Smooth muscle cell (in vitro differentiated cells): ENCODE measurements around the gene GMPR. TPM values are rescaled to one million over a fixed set of nuclear protein-coding genes. Genes with fewer than 3 reads are reported as not detected.

ENCODE experiments used
- DNase-seq: peaks from one replicate; lab custom pipeline; 2025; ENCODE audit not compliant: unreplicated experiment; lab: John Stamatoyannopoulos, UW
- H2AFZ ChIP-seq: fragments of 200-600 bp; sonication (generic); 2 replicates; pipeline ENCODE4 v1.6.0; 2016; ENCODE audit warnings: antibody characterized with exemption, low read depth, mild to moderate bottlenecking
- H3F3A ChIP-seq: fragments of 200-600 bp; sonication (generic); 2 replicates; pipeline ENCODE4 v1.6.0; 2017; ENCODE audit warnings: antibody characterized with exemption, low read depth
- H3K27ac ChIP-seq: fragments of 200-600 bp; sonication (generic); 2 replicates; pipeline ENCODE4 v1.5.1; 2016; ENCODE audit warnings: low read depth, mild to moderate bottlenecking
- H3K27me3 ChIP-seq: fragments of 200-600 bp; sonication (generic); 2 replicates; pipeline ENCODE4 v1.6.1; 2016; ENCODE audit warnings: low read depth, mild to moderate bottlenecking
- H3K36me3 ChIP-seq: fragments of 200-600 bp; sonication (generic); 2 replicates; pipeline ENCODE4 v1.5.1; 2016; ENCODE audit warnings: low read depth
- H3K4me1 ChIP-seq: fragments of 200-600 bp; sonication (generic); 2 replicates; pipeline ENCODE4 v1.5.1; 2016; ENCODE audit warnings: low read depth
- H3K4me2 ChIP-seq: fragments of 200-600 bp; sonication (generic); 2 replicates; pipeline ENCODE4 v1.6.0; 2016; ENCODE audit warnings: mild to moderate bottlenecking
- H3K4me3 ChIP-seq: fragments of 200-600 bp; sonication (generic); 2 replicates; pipeline ENCODE4 v1.5.1; 2016; ENCODE audit warnings: mild to moderate bottlenecking
- H3K79me2 ChIP-seq: fragments of 200-600 bp; sonication (generic); 2 replicates; pipeline ENCODE4 v1.6.0; 2016; ENCODE audit warnings: low read depth, mild to moderate bottlenecking
- H3K9ac ChIP-seq: fragments of 200-600 bp; sonication (generic); 2 replicates; pipeline ENCODE4 v1.6.0; 2016; ENCODE audit warnings: low read depth
- H3K9me3 ChIP-seq: fragments of 200-600 bp; sonication (generic); replicated peaks from 2 replicates; pipeline ENCODE4 v1.5.1; 2016; ENCODE audit warnings: low read depth
- H4K20me1 ChIP-seq: fragments of 200-600 bp; sonication (generic); 2 replicates; pipeline ENCODE4 v1.6.0; 2016; ENCODE audit warnings: low read depth
- WGBS: methylation state at CpG from one replicate; pipeline ENCODE4 v1.1.7; 2016; ENCODE audit warnings: low lambda C conversion rate; 5-methylcytosine and 5-hydroxymethylcytosine counted together
- polyA plus RNA-seq: library from polyadenylated mRNA; unstranded; fragments of >200 nt; fragmentation: Nextera tagmentation; extraction: Ambion mirVana; gene quantifications from 2 replicates; pipeline ENCODE4 v1.2.1, GENCODE V29; 2016
- total RNA-seq: library from RNA; depleted of rRNA; stranded (reverse); fragments of >200 nt; gene quantifications from 2 replicates; pipeline ENCODE4 v1.2.3, GENCODE V29; 2014
- TF ChIP-seq, protein P1 (sequence below): fragments of 200-600 bp; sonication (generic); IDR thresholded peaks from 2 replicates; pipeline ENCODE4 v1.5.1; 2017; ENCODE audit warnings: borderline replicate concordance, mild to moderate bottlenecking, antibody characterized with exemption; ENCODE audit not compliant: insufficient read depth, poor library complexity, severe bottlenecking

GMPR gene
- total and polyA plus RNA-seq, 2 experiments from 2014 or later: 0.74 to 1.3 TPM

- H3F3A ChIP-seq: no peaks in the 10 kb centered on the region
- no peak overlapping the region for H2AFZ ChIP-seq
- H3K79me2 ChIP-seq: no peaks in the 10 kb centered on the region
- H3K27me3 ChIP-seq: no peaks in the 10 kb centered on the region
- no peak overlapping the region for H3K27ac ChIP-seq
- no peak for DNase-seq
- 83% methylated on average over 5 of the region's 5 CpGs for WGBS
- no peaks in the 10 kb centered on the region for H4K20me1 ChIP-seq
- no peaks in the 10 kb centered on the region for H3K9me3 ChIP-seq
- no peaks in the 10 kb centered on the region for H3K4me1 ChIP-seq
- no peak overlapping the region for H3K4me2 ChIP-seq
- TF ChIP-seq, protein P1, sequence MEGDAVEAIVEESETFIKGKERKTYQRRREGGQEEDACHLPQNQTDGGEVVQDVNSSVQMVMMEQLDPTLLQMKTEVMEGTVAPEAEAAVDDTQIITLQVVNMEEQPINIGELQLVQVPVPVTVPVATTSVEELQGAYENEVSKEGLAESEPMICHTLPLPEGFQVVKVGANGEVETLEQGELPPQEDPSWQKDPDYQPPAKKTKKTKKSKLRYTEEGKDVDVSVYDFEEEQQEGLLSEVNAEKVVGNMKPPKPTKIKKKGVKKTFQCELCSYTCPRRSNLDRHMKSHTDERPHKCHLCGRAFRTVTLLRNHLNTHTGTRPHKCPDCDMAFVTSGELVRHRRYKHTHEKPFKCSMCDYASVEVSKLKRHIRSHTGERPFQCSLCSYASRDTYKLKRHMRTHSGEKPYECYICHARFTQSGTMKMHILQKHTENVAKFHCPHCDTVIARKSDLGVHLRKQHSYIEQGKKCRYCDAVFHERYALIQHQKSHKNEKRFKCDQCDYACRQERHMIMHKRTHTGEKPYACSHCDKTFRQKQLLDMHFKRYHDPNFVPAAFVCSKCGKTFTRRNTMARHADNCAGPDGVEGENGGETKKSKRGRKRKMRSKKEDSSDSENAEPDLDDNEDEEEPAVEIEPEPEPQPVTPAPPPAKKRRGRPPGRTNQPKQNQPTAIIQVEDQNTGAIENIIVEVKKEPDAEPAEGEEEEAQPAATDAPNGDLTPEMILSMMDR: no peak
- H3K9ac ChIP-seq: no peak overlapping the region
- H3K36me3 ChIP-seq: no peaks in the 10 kb centered on the region
- no peak overlapping the region for H3K4me3 ChIP-seq
These were observed 31.9 kb downstream of the GMPR start for GRCh38 chr6:16270178-16270794.

DNA sequence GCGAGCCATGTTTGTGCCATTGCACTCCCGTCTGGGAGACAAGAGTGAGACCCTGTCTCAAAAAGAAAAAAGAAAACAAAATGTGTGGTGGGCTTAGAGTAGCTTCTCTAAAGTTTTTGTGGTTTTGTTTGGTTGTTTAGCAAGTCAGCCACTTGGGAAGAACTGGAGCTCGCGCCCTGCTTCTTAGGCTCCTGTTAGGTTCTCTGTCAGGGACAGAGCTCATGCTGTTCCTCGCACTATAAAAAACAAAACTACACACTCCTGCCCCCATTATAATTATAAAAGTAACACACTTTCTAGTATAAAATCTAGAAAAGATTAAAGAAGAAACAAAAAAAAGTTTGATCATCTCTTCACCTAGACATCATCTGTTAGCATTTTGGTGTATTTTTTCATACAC is 33.0 kb downstream of the GMPR start:
- Histone ChIP-seq H3K9me3 (no peaks in the 10 kb centered on the region), H3K27me3 (no peaks in the 10 kb centered on the region), H3K27ac (no peak overlapping the region), H3K4me3 (no peak overlapping the region), H3K4me2 (no peak overlapping the region), H3K79me2 (no peaks in the 10 kb centered on the region), H3K4me1 (no peaks in the 10 kb centered on the region), H3K36me3 (no peaks in the 10 kb centered on the region), H3K9ac (no peak overlapping the region), H3F3A (no peaks in the 10 kb centered on the region), H2AFZ (no peak overlapping the region), H4K20me1 (no peaks in the 10 kb centered on the region)
- no peak for DNase-seq
- WGBS: 95% methylated on average over 5 of the region's 5 CpGs
- TF ChIP-seq, protein P1: no peak

DNA sequence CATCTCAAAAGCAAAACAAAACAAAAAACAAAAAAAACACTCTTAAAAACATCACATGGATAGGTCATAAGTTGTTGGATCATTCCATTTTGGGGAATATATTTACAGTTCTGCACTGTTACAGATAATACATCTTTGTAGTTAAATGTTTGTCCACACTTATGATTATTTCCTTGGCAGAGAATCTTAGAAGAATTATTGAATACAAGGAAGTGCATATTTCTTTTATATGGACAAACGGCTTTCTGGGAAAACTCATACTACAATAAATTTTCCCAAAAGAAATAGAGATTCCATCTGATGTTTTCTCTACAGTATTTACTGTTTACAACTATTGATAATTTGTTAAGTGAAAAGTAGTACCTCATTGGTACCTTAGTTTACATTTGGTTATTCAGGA is 33.8 kb downstream of the GMPR start:
- no peak overlapping the region for H3K27ac ChIP-seq
- 97% methylated on average over 1 of the region's 1 CpG for WGBS
- no peaks in the 10 kb centered on the region for H4K20me1 ChIP-seq
- H3K4me2 ChIP-seq: no peak overlapping the region
- TF ChIP-seq, protein P1: no peak
- no peaks in the 10 kb centered on the region for H3F3A ChIP-seq
- no peaks in the 10 kb centered on the region for H3K27me3 ChIP-seq
- H3K9ac ChIP-seq: no peak overlapping the region
- H3K4me1 ChIP-seq: peaks cover 3% of the 10 kb centered on the region
- no peak overlapping the region for H2AFZ ChIP-seq
- no peaks in the 10 kb centered on the region for H3K79me2 ChIP-seq
- no peaks in the 10 kb centered on the region for H3K9me3 ChIP-seq
- DNase-seq: no peak
- no peak overlapping the region for H3K4me3 ChIP-seq
- no peaks in the 10 kb centered on the region for H3K36me3 ChIP-seq

DNA sequence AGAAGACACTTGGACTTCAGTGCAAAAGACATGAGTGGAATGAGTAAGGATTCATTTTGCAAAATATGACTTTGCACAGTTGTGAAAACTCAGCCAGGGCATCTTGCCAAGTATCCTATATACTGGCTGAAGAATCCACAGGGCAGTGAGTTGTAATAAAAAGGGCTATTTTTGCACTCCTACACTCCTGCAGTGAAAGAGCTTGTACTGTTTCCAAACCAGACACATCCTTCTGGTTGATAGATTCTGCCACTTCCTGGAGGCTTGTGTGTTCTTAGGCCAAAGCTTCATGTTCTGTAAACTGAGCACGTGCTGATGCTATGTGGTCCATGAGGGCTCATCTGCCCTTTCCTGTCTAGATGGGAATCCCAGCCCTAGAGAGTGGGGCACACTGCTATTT is 34.9 kb downstream of the GMPR start:
- Histone ChIP-seq H3K27ac (no peak overlapping the region), H4K20me1 (no peaks in the 10 kb centered on the region), H3K27me3 (no peaks in the 10 kb centered on the region), H3K9ac (no peak overlapping the region), H3K79me2 (no peaks in the 10 kb centered on the region), H3K4me1 (peaks cover 11% of the 10 kb centered on the region), H3F3A (no peaks in the 10 kb centered on the region), H3K4me2 (no peak overlapping the region), H3K9me3 (no peaks in the 10 kb centered on the region), H2AFZ (no peak overlapping the region), H3K4me3 (no peak overlapping the region), H3K36me3 (no peaks in the 10 kb centered on the region)
- no peak for DNase-seq
- WGBS: 15% methylated on average over 1 of the region's 1 CpG
- TF ChIP-seq, protein P1: no peak
